Ishikawa (cell line): ENCODE data around the gene MINDY4B.

Experiments
- CEBPB ChIP-seq: IDR thresholded peaks from 2 replicates; pipeline ENCODE4 v1.6.1; 2012
- CREB1 ChIP-seq: IDR thresholded peaks from 2 replicates; pipeline ENCODE4 v1.6.1; 2012; ENCODE audit warnings: low read depth
- EGR1 ChIP-seq: IDR thresholded peaks from 2 replicates; pipeline ENCODE4 v1.6.1; 2012
- EP300 ChIP-seq: IDR thresholded peaks from 2 replicates; pipeline ENCODE4 v1.6.1; 2012; ENCODE audit warnings: borderline replicate concordance
- FOXM1 ChIP-seq: IDR thresholded peaks from 2 replicates; pipeline ENCODE4 v1.6.1; 2012; ENCODE audit warnings: low read depth, borderline replicate concordance
- NFIC ChIP-seq: IDR thresholded peaks from 2 replicates; pipeline ENCODE4 v1.6.1; 2012
- RAD21 ChIP-seq: IDR thresholded peaks from 2 replicates; pipeline ENCODE4 v1.6.1; 2012; ENCODE audit warnings: low read depth
- TAF1 ChIP-seq: IDR thresholded peaks from 2 replicates; pipeline ENCODE4 v1.6.1; 2012; ENCODE audit warnings: low read depth, mild to moderate bottlenecking
- TCF12 ChIP-seq: IDR thresholded peaks from 2 replicates; pipeline ENCODE4 v1.6.1; 2012; ENCODE audit warnings: low read depth
- TEAD4 ChIP-seq: IDR thresholded peaks from 2 replicates; pipeline ENCODE4 v1.6.1; 2012
- YY1 ChIP-seq: IDR thresholded peaks from 2 replicates; pipeline ENCODE4 v1.6.1; 2012; ENCODE audit warnings: low read depth
- ZBTB7A ChIP-seq: IDR thresholded peaks from 2 replicates; pipeline ENCODE4 v1.6.1; 2012; ENCODE audit warnings: low read depth
- TF ChIP-seq, protein P1 (sequence below): IDR thresholded peaks from 2 replicates; pipeline ENCODE4 v1.6.1; 2012; ENCODE audit warnings: low read depth, mild to moderate bottlenecking
- TF ChIP-seq, protein P2 (sequence below): IDR thresholded peaks from 2 replicates; pipeline ENCODE4 v1.6.1; 2012
- TF ChIP-seq, protein P3 (sequence below): IDR thresholded peaks from 2 replicates; pipeline ENCODE4 v1.6.1; 2012

MINDY4B gene

DNA sequence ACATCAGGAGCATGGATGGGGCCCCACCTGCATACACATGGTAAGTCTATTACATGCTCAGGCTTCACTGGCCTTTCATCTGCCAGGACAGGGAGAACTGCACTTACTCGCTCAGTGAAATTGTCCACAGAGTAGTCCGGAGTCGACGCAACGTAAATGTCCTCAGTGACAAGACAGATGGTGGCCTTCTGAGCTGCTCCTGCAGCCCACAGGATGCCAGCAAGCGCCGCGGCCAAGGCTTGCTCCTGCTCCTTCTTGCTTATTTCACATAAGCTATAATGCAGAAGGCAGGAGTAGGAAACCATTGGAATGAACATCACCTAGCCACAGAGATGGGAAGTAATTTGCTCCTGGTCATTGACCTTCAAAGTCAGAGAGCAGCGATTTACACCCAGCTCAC lies 14.4 kb downstream of the MINDY4B start:
- TF ChIP-seq RAD21 (no peak), NFIC (no peak), ZBTB7A (no peak), TAF1 (no peak), CREB1 (no peak)
- TF ChIP-seq, protein P1, sequence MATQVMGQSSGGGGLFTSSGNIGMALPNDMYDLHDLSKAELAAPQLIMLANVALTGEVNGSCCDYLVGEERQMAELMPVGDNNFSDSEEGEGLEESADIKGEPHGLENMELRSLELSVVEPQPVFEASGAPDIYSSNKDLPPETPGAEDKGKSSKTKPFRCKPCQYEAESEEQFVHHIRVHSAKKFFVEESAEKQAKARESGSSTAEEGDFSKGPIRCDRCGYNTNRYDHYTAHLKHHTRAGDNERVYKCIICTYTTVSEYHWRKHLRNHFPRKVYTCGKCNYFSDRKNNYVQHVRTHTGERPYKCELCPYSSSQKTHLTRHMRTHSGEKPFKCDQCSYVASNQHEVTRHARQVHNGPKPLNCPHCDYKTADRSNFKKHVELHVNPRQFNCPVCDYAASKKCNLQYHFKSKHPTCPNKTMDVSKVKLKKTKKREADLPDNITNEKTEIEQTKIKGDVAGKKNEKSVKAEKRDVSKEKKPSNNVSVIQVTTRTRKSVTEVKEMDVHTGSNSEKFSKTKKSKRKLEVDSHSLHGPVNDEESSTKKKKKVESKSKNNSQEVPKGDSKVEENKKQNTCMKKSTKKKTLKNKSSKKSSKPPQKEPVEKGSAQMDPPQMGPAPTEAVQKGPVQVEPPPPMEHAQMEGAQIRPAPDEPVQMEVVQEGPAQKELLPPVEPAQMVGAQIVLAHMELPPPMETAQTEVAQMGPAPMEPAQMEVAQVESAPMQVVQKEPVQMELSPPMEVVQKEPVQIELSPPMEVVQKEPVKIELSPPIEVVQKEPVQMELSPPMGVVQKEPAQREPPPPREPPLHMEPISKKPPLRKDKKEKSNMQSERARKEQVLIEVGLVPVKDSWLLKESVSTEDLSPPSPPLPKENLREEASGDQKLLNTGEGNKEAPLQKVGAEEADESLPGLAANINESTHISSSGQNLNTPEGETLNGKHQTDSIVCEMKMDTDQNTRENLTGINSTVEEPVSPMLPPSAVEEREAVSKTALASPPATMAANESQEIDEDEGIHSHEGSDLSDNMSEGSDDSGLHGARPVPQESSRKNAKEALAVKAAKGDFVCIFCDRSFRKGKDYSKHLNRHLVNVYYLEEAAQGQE: no peak
- TF ChIP-seq, protein P2, sequence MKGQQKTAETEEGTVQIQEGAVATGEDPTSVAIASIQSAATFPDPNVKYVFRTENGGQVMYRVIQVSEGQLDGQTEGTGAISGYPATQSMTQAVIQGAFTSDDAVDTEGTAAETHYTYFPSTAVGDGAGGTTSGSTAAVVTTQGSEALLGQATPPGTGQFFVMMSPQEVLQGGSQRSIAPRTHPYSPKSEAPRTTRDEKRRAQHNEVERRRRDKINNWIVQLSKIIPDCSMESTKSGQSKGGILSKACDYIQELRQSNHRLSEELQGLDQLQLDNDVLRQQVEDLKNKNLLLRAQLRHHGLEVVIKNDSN: no peak
- TF ChIP-seq, protein P3, sequence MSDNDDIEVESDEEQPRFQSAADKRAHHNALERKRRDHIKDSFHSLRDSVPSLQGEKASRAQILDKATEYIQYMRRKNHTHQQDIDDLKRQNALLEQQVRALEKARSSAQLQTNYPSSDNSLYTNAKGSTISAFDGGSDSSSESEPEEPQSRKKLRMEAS: no peak

DNA sequence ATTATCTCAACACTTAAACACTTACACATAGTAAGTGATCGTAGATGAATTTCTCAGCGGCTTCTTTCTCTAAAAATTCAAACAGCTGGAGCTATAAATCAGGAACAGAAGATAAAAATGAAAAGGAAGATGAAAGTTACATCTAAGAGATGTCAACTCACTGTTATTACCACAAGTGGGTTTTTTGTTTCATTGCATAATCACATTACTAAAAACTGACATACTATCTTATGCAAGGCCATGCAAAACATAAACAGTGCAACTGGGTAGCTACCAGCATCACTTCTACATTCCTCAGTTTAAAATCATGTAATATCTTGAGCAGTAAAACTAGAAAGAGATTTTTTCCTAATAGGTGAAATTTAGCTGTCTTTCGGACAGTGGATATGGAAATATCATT lies 14.9 kb downstream of the MINDY4B start:
- TF ChIP-seq NFIC (no peak), TCF12 (no peak), EP300 (no peak), CREB1 (no peak), RAD21 (no peak), ZBTB7A (no peak), TEAD4 (no peak), CEBPB (no peak)
- TF ChIP-seq, protein P3: no peak
- TF ChIP-seq, protein P2: no peak

DNA sequence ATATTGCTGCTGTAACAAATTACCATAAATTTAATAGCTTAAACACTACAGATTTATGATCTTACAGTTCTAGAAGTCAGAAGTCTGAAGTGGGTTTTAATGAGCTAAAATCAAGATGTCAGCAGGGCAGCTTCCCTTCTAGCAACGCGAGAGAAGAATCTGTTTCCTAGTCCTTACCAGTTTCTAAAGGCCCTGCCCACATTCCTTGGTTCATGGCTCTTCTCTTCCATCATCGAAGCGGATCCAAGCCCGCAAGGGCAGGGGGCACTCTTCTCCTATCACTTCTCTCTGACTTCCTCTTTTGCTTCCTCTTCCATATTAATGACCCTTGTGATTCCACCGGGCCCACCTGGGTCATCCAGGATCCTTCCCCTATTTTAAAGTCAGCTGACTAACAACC lies 16.1 kb downstream of the MINDY4B start:
- TF ChIP-seq ZBTB7A: no peak
- no peak for TF ChIP-seq EGR1
- TF ChIP-seq RAD21: no peak
- no peak for TF ChIP-seq CREB1
- no peak for TF ChIP-seq EP300
- no peak for TF ChIP-seq NFIC
- TF ChIP-seq, protein P3: no peak
- TF ChIP-seq, protein P1: no peak
- no peak for TF ChIP-seq FOXM1
- TF ChIP-seq TEAD4: no peak
- no peak for TF ChIP-seq TCF12
- TF ChIP-seq YY1: no peak
- TF ChIP-seq, protein P2: no peak
- TF ChIP-seq TAF1: no peak

DNA sequence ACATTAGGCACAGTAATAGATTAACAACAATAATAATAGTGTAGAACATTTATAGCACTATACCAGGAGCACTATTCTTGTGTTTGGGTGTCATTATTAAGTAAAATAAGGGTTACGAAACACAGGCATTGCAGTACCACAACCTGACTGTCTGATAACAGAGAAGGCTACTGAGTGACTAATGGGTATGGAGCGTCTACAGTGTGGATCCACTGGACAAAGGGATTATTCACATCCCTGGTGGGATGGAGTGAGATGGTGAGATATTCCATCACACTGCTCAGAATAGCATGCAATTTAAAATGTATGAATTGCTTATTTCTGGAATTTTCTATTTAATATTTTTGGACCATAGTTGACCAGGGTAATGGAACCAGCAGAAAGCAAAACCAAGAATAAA lies 18.2 kb downstream of the MINDY4B start:
- TF ChIP-seq NFIC (no peak), ZBTB7A (no peak), TCF12 (no peak), FOXM1 (no peak), RAD21 (no peak), YY1 (no peak), EP300 (no peak), CEBPB (no peak), TEAD4 (no peak), CREB1 (no peak), EGR1 (no peak), TAF1 (no peak)
- TF ChIP-seq, protein P3: no peak
- TF ChIP-seq, protein P2: no peak
- TF ChIP-seq, protein P1: no peak
